ENCODE results near the gene SREBF1.

SREBF1 gene

DNA sequence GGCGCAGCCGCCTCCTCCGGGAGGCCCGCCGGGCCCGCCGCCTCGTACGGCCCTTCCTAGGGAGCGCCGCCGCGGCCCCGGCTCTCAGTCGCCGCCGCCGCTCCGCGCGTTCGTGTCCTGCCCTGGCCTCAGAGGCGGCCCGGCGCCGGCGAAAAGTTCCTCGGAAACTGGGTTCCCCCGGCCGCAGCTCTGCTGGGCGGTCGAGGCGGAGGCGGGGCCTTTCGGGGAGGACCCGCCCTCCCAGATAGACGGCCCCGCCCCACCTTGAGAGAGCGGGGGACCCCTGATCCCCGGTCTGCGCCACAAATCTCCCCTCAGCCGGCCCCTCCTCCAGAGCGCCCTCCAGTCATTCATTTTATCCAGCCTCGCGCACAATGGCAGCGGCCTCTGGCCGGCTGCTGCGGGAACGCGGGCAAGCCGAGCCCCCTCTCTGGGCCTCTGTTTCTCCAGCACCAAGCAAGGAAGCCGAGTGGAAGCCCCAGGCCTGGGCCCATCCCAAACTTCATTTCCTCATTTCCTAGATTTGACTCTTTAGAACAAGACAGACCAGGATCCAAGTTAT is at the start of gene SREBF1:
TSS of gene SREBF1 (minus strand) at position 169 of the 562 bp plus-strand sequence. CDS start 169 bp downstream, outside the sequence.
- DNase-seq (ENCODE audit: low read depth), result peak; percentile 44

DNA sequence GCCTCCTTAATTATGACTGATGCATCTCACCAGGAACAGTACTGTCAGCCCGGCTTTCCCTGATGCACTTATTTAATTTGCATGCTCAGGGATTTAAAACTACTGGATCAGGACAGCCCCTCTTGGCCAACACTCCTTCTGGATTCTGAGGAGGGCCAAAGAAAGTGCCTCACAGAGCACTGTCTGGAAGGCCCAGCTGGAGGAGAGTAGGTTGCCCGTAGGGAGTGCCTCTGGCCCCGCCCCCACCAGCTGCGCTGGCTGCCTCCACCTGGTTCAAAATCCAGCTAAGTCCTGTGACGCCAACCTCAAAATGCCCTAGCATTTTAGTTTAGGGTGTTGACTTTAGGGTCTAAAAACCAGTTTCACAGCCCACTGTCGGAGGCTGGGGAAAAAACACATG is 49.4 kb upstream of the SREBF1 start:
- DNase-seq (ENCODE audit: low read depth), result no peak

DNA sequence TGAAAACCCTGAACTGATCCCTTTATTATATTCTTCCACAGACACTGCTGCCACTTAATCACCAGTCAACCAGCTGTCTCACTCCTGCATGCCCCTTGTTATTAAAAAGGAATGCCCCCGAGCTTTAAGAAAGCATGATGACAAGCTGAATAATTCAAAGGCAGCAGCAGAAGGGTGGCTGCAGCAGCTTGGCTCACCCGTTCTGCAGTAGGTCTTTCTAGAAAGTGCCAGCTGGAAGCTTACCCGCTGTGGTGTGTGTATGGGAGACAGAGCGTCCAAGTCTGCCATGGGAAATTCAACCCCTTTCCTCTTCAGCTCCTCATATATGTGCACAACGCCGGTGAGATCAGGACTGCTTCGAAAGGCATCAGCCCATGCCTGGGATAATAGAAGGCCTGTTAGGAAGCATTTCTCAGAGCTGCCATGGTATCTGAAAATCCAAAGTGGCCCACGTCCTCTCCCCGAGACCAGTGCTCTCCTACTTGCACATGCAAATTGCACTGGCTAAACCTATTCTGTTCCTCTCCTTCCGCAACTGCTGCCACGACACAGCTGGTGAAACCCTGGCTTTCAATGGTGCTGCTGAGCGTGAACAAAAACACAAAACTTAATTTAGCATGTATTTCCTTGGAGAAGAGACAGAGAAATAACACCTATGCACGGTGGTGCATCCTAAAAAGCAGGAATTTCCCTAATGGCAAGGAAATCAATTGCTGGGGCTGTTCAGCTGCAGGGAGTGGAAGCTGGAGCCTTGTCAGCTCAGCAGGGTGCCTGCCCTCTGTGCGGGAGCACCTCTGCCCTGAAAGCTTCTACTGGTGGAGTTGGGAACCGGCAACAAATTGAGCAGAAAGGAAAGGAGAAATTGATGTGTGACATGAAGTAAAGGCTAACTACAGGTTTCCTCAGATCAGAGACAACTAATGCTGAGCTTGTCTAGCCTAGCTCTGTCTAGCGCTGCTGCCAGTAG is 47.9 kb upstream of the SREBF1 start:
- no peak for DNase-seq (ENCODE audit: low read depth)

DNA sequence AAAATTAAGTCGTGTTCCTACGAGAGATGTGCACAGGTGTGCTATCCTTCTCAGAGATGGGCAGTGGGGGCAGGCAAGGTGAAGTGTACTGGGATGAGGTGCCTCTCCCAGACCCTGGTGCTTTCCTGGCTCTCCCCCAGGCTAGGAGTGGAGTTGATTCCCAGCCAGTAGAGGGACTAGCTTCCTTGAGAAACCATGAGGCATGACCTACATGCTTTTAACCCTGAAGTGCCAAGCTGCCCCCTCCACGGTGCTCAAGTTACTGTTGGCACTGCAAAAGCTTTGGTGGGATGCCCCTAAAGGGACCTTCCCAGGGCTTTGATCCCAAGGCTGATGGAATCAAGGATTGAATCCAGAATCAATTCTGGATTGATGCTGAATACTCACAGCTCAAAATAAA is 47.0 kb upstream of the SREBF1 start:
- no peak for DNase-seq (ENCODE audit: low read depth)

- DNase-seq (ENCODE audit: low read depth), result no peak
Observed at GRCh38 chr17:17882082-17882581, 45.3 kb upstream of the SREBF1 start.

DNA sequence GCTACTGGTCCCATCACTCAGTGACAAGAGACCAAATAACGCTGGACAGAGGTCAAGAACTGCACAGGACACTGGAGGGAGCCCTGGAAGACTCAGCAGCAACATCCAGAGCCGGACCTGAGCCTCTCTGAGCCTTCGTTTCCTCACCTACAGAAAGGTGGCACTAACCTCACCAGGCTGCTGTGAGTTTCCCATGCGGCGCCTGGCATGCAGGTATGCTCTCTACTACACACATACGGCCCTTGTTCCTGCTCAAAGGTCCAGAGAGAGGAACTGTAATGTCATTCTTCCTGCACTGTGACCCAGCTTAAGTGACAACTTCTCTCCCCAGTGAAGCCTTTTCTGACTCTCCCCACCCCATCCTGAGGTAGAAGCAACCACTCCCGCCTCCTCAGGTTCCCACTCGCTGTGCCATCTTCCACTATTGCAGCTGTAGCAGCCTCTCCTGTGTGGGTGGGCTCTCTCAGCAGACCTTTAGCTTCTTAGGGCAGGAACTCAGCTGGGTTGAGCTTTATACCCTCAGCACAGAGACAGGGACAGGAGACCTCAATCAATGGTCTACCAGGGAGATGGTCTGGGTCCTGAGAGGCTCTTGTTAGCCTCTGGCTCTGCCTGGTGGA is 43.9 kb upstream of the SREBF1 start:
- DNase-seq (ENCODE audit: low read depth), result no peak

GRCh38 chr17:17877529-17878358 is 41.0 kb upstream of the SREBF1 start:
- DNase-seq (ENCODE audit: low read depth), result no peak

- no peak for DNase-seq (ENCODE audit: low read depth)
Observed at GRCh38 chr17:17876959-17877528, 40.3 kb upstream of the SREBF1 start.

- DNase-seq (ENCODE audit: low read depth), result no peak
Observed at GRCh38 chr17:17874478-17874877, 37.7 kb upstream of the SREBF1 start.

- no peak for DNase-seq (ENCODE audit: low read depth)
Observed at GRCh38 chr17:17873450-17873991, 36.7 kb upstream of the SREBF1 start.

DNA sequence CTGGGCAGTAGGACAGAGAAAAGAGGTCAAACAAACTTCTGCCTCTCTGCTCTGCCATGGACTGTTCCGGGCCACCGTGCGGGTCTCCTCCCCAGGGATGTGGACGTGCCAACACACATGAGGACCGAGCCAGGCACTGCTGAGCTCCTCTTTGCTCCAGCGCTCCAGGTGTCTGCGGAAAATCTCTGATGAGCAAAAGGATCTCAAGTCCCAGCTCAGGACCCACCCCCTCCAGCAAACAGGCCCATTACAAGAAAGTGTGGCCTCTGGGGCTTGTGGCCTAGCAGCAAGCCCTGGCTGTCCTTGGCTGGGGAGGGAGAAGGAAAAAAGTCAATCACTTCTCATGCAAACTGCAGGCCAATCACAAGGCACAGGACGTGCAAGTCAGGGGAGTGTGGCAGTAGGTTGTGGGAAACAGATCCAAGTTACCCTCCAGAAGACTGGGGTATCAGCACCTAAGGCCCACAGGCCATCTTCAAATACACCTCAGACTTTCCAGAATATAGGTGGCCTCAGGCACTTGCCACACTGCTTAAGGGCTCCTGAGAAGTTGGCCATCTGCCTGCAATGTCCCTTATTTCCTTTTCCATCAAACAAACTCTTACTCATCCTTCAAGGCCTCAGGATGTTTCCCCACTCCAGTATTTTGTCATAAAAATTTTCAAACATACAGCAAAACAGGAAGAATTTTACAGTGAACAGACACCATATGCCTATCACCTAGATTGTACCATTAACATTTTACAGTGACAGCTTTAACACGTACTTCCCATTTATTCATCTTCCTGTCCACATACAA is 36.0 kb upstream of the SREBF1 start:
- DNase-seq (ENCODE audit: low read depth), result no peak

- DNase-seq (ENCODE audit: low read depth), result no peak
Observed at GRCh38 chr17:17871913-17872312, 35.1 kb upstream of the SREBF1 start.

- no peak for DNase-seq (ENCODE audit: low read depth)
Observed at GRCh38 chr17:17870247-17870646, 33.5 kb upstream of the SREBF1 start.

GRCh38 chr17:17868641-17869522 is 32.1 kb upstream of the SREBF1 start:
- DNase-seq (ENCODE audit: low read depth), result no peak

DNA sequence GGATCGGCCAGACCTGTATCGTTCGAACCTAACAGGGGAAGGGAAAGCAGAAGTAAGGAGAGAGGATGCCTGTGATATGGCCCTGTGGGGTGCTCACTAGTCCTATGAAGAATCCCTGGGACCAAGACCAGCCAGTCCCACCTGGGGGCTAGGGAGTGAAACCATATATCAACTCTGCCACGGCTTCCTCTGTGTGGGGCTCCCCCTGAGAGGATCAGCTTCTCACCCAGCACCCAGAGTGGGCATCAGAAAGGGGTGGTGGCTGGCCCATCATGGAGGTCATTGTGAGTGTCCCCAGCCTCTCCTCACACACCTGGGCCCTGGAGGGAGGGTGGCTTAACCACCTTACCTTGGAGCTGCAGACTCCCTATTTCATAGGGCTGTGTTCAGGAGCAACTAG is 30.1 kb upstream of the SREBF1 start:
- DNase-seq (ENCODE audit: low read depth), result no peak

DNA sequence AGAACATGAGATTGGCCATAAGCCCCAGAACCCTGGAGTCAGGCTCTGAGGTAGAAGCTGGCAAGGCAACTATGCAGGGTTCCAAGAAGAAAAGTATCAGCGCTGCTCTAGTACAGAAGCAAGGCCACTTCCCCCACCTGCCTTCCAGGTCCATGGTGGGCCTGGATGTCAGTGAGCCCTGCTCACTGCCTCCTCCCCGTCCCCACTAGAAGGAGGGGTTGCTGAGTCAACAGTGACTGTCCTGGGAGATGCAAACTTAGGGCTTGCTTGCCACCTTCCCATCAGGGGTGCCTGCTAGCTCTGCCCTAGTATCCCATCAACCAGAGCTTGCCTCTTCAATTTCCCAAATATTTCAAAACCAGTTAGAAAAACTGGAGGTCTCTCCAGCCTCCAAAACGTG is 29.6 kb upstream of the SREBF1 start:
- DNase-seq (ENCODE audit: low read depth), result no peak

GRCh38 chr17:17865035-17865434 is 28.2 kb upstream of the SREBF1 start:
- no peak for DNase-seq (ENCODE audit: low read depth)

DNA sequence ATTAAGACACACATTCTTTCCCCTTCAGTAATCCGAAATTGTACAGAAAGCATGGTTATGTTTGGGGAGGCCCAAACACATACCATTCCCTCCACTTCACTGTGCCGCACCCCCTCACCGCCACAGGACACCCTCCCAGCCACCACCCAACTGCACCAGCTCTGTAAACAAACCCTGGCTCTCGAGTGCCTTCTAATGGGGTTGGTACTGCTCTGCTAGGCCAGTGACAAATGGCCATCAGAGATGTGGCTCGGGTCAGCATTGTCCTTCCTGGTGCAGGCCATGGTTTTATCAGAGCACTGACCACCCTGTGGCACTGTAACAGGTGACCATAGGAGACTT is 24.0 kb upstream of the SREBF1 start:
- no peak for DNase-seq (ENCODE audit: low read depth)
